Globus pallidus (tissue), 1 donor: ENCODE data around the gene HOMER3.
A peak's percentile ranks its signal among the peaks of the same experiment; 100 is the strongest.

Experiments used
- DNase-seq: peaks from one replicate; pipeline ENCODE4 v3.0.0-alpha.2; 2015; ENCODE audit warnings: low spot score

Gene HOMER3

GRCh38 chr19:18940769-18941627 lies at the start of gene HOMER3:
TSS of gene HOMER3 (minus strand) at chr19:18941217. CDS start at chr19:18938982, 2,235 bp downstream.
- DNase-seq: peak; percentile 76

GRCh38 chr19:18990128-18990708 lies 49.2 kb upstream of the HOMER3 start:
- DNase-seq: no peak

GRCh38 chr19:18989316-18989715 lies 48.3 kb upstream of the HOMER3 start:
- no peak for DNase-seq

GRCh38 chr19:18987456-18987855 lies 46.4 kb upstream of the HOMER3 start:
- no peak for DNase-seq

- DNase-seq: peak; percentile 80
Measured at GRCh38 chr19:18985257-18985656, 44.2 kb upstream of the HOMER3 start.

- no peak for DNase-seq
Measured at GRCh38 chr19:18984251-18984650, 43.2 kb upstream of the HOMER3 start.

GRCh38 chr19:18982669-18983068 lies 41.7 kb upstream of the HOMER3 start:
- no peak for DNase-seq

GRCh38 chr19:18980432-18981020 lies 39.5 kb upstream of the HOMER3 start:
- no peak for DNase-seq

GRCh38 chr19:18978616-18979015 lies 37.6 kb upstream of the HOMER3 start:
- DNase-seq: no peak

- DNase-seq: no peak
Measured at GRCh38 chr19:18975869-18976268, 34.9 kb upstream of the HOMER3 start.

- no peak for DNase-seq
Measured at GRCh38 chr19:18975011-18975410, 34.0 kb upstream of the HOMER3 start.

GRCh38 chr19:18972851-18973250 lies 31.8 kb upstream of the HOMER3 start:
- DNase-seq: no peak

GRCh38 chr19:18972301-18972811 lies 31.3 kb upstream of the HOMER3 start:
- no peak for DNase-seq

GRCh38 chr19:18969931-18970659 lies 29.1 kb upstream of the HOMER3 start:
- no peak for DNase-seq

- DNase-seq: peak; percentile 37
Measured at GRCh38 chr19:18967358-18968146, 26.5 kb upstream of the HOMER3 start.

GRCh38 chr19:18966307-18966706 lies 25.3 kb upstream of the HOMER3 start:
- no peak for DNase-seq

GRCh38 chr19:18964121-18964520 lies 23.1 kb upstream of the HOMER3 start:
- no peak for DNase-seq

GRCh38 chr19:18961767-18962620 lies 21.0 kb upstream of the HOMER3 start:
- no peak for DNase-seq

GRCh38 chr19:18960370-18960769 lies 19.4 kb upstream of the HOMER3 start:
- DNase-seq: no peak

- DNase-seq: no peak
Measured at GRCh38 chr19:18955042-18955441, 14.0 kb upstream of the HOMER3 start.
